GM15510 (cell line): Measurements from ENCODE around the gene DCAF8L1.

Experiments used
- POLR2A ChIP-seq: IDR thresholded peaks from 3 replicates; pipeline ENCODE4 v1.6.1; 2011; ENCODE audit warnings: borderline replicate concordance; ENCODE audit not compliant: insufficient read length; ENCODE audit errors: extremely low read depth

Gene DCAF8L1

GRCh38 chrX:27981349-27981748, at the start of gene DCAF8L1:
DCAF8L1 (minus strand) TSS chrX:27981449; CDS start chrX:27981334, 115 bp downstream.
- no peak for TF ChIP-seq POLR2A

GRCh38 chrX:28022371-28022770, 41.1 kb upstream of the DCAF8L1 start:
- no peak for TF ChIP-seq POLR2A

DNA sequence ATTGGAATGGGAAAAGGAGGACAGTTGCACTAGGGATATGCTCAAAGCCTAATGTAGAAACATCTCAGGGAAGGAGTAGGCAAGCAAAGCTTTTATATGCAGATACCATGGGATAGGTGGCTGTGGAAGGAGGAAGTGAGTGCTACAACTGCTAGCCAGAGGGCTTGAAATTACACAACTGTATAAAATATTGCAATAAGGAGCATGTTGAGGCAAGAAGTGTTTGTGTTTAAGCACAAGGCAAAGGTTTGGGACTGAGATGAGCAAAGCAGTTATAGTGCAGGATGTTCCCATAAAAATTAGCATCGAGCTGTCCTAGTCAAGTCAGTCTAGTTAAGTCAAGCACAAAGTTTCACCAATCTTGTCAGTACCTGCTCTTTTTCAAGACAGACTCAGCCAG, 35.6 kb upstream of the DCAF8L1 start:
- no peak for TF ChIP-seq POLR2A

DNA sequence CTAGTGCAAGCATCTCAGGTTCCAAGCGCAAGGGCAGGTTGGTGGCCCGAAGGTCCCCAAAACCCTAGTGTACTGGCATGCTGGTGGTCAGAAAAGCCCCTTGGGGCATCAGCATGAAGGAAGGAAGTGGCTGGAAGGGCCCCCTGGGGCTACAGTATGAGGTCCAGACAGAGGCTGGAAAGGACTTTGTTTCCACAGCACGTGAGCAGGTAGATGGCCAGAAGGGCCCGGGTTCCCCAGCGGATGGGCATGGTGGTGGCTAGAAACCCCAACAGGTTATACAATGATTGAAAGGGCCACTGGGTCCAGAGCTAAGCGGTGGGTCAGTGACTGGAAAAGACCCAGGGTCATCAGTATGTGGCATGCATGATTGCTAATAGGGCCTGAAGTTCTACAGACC, 34.7 kb upstream of the DCAF8L1 start:
- TF ChIP-seq POLR2A, result no peak

DNA sequence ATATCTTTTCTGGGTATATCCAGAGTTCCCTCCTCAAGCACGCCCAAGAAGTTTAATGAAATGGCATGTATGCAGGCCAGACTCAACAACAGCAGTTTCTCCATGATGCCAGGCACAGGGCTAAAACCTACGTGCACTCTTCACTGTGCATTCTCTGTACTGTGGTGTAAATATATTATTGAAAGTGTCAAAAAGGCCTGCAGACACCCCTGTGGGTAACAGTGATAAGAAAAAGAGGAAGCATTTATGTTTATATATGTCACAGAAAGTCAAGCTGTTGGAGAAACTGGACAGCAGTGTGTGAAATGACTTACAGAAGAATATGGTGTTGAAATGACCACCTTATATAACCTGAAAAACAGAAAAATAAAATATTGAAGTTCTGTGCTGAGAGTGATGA, 29.6 kb upstream of the DCAF8L1 start:
- TF ChIP-seq POLR2A, result no peak

DNA sequence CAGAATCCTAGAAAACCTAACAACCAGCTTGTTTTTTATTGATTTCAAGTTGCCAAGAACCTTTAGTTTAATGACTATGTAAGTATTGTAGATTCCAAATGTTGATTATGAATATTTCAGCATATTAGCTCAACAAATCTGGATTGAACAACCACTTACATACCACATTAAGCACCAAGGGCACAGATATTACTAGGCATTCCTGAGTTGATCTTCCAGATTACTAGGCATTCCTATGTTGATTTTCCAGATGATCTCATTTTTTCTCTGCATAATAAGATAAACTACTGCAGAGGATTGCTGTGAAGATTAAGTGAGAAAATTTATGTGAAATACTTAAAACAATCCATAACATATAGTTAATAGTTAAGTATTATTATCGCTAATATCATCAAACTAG, 17.4 kb upstream of the DCAF8L1 start:
- TF ChIP-seq POLR2A, result no peak

DNA sequence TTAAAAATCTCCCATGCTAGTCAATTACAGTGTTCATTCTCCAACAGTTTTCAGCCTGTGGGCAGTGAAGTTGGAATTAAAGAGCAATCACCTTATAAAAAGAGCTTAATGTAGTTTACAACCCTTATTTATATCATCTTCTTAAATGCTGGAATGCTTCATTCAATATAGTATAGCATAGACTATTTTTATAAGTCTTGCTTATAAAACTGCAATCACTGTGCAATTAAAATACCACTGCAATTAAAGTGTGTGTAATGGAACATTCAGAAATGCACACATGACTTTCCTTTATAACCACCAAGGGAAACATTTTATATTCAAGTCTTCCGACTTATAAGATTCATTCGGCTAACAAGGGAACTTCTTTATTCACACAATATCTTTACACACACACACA, 16.4 kb upstream of the DCAF8L1 start:
- TF ChIP-seq POLR2A, result no peak

DNA sequence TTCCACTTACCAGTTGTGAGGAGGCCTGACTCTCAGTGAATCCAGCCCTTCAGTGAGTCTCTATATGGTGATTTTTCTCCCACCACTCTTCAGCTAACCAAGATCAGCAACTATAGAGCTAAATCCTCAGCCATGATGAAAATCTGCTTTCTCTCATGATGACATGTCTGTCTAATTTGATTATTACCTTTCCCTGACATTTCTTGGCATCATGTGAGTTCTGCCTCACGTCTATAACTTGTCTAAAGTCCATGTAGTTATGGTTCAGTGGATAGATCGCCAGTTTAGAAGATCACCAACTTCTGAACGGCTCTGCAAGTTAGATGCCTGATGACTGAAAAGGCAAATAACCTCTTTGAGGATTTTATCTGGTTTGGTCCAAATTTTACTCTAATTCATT, 14.9 kb upstream of the DCAF8L1 start:
- no peak for TF ChIP-seq POLR2A

DNA sequence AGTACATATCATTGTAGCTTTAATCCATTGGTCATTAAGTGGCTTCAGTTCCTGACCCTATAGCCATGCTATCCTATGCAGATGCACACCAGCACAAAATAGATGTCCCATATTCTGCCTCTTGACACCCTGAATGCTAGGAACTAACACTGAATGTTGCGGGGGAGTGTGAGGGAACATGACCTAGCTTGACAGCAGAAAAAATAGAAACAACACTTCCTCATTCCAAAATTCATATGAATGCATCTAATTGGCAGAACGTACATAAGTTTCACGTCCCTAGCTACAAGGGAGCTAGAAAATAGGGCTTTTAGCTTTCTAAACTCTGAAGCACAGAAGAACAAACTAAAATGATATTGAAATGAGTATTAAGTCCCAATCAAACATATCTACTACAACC, 14.4 kb upstream of the DCAF8L1 start:
- no peak for TF ChIP-seq POLR2A

DNA sequence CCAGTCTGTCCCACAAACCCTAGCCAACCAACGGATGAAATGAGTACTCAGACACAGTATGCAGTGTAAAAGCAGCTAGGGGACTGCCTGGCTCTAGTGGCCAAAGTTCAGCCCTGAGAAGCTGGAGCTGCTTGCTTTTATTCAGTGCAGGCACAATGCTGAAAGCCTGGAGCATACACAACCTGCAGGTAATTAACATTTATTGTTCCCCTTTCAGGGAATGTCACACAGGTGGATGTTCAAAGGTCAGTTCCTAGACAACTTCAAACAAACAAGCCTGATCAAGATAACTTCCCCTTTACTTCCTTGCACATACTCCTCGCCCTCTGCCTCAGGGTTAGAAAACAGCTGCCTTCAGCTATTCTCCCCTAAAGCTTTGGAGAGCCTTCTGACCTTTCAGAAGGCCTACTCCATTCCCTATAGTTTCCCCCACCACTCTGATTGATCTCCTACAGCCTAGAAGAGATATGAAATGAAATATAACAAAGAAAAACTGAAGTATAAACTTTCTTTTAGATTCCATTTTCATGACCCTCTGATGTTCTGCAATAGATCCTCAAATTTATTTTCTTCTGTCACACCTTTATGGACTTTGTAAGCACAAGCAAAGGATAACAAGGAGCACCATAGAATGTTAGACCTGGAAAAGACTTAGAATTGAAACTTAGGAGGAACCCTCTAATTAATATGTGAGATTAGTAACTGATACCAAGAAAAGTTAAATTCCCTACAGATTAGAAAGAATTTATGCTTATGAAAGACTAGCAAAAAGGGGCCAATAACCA, 6.8 kb upstream of the DCAF8L1 start:
- TF ChIP-seq POLR2A, result no peak

- no peak for TF ChIP-seq POLR2A
Measured at GRCh38 chrX:27976284-27976683, 5.0 kb downstream of the DCAF8L1 start.

DNA sequence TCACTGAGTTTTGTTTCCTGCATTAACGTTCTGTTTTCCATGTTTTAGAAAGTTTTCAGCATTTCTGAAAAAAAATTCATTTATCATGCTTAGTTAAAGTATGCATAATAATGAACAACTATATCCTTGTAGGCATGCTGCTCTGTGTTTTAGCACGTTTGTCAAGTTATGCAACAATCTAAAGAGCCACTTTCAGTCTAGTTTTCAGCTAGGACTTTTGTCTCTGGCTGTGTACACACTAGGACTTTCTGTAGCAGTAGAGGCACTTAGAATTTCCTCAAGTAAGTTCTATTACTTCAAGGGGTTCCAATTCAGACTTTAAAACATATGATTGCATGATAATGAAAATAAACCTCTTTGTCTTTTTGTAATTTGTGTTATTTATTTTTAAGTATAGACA, 12.4 kb downstream of the DCAF8L1 start:
- TF ChIP-seq POLR2A, result no peak

DNA sequence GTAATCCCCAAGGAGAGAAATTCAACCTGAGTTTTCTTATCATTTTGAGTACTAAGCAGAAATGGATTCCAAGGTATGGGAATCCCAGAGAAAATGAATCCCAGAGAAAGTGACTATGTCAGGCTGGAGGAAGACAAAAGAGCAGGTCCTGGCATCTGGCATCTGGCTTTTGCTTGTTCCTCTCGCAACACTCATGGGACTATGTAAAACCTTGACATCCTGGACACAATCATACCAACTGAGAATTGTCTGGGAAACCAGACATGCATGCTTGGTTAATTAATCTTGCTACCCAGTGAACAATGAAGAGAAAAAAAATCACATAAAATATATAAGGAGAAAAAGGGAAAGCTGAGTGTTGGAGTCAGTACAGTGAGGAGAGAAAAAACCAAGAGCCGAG, 12.9 kb downstream of the DCAF8L1 start:
- TF ChIP-seq POLR2A, result no peak

GRCh38 chrX:27966955-27967354, 14.3 kb downstream of the DCAF8L1 start:
- no peak for TF ChIP-seq POLR2A

DNA sequence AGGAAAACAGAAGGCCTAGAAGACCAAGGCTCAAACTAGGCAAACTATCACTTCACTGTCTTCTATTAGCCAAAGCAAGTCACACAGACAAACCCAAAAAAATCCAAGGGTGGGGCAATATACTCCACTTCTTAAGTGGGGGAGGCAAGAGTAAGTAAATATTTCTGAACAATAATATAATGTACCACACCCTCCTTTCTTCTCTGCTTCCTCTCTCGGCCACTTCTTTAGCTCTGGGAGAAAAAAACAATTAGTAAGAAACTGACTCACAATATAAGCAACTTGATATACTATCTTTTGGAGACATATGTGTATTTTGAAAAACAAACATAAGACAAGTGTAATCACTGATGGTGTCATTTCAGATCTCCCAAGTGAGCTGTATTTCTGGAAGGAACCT, 14.8 kb downstream of the DCAF8L1 start:
- no peak for TF ChIP-seq POLR2A

DNA sequence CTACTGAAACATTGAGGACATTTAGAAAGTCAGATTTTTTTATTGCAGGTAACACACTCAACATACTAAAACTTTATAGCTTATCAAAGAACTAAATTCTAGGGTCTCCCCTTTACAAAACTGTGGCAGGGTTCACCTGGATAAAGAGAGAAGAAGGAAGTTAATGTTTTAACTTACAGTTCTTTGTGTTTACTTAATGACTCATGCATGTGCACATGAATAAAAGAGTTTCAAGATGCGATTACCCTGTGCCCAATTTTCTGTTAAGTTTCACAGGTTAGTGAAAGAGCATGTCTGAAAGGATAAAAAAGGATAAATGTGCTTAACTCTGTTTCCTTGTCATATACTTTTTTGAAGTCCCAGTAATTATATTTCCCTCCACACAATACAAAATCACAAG, 16.8 kb downstream of the DCAF8L1 start:
- TF ChIP-seq POLR2A, result no peak

DNA sequence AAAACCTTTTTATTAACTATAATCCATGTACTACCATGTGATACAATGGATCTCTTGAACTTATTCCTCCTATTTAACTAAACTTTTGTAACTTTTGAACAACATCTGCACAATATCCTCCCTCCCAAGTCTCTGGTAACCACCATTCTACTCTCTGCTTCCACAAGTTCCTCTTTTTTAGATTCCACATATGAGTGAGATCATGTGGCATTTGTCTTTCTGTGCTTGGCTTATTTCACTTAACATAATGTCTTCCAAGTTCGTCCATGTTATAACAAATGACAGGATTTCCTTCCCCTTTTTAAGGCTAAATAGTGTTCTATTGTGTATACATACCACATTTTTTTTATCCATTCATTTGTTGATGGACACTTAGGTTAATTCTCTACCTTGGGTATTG, 28.1 kb downstream of the DCAF8L1 start:
- TF ChIP-seq POLR2A, result no peak
